Measurements from ENCODE around the gene CACNA2D3. TPM values are rescaled to one million over a fixed set of nuclear protein-coding genes. Genes with fewer than 3 reads are reported as not detected.
A peak's percentile ranks its signal among the peaks of the same experiment; 100 is the strongest.

CACNA2D3 gene
- total RNA-seq, 1 donor from 2014 or later: 10.0 TPM

DNA sequence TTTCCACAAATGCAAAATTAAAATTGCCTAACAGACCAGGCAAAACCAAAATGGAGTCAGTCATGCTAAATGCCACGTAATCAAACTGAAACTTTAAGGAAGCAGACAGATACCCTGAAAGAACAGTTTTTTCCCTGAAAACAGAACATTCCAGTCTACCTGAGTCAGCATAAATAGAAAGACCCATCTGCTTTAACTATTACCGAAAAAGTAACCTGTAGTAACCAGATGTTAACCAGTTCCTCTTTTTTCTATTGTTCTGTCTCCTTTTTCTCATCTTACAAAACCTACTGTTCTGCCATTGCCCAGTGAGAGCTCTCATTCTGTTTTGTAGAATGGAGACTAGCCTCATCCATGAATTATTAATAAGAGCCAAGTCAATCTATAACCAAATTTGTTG, 286.0 kb downstream of the CACNA2D3 start:
- H3K36me3 Mint-ChIP-seq (ENCODE audit: unreplicated experiment): no peaks in the 10 kb centered on the region
- no peak overlapping the region for H3K4me3 Mint-ChIP-seq (ENCODE audit: unreplicated experiment)
- no peaks in the 10 kb centered on the region for H3K27me3 Mint-ChIP-seq (ENCODE audit: unreplicated experiment)
- H3K9me3 Mint-ChIP-seq (ENCODE audit: unreplicated experiment): no peaks in the 10 kb centered on the region
- TF ChIP-seq CTCF (IDR thresholded peaks at IDR 0.05; ENCODE audit: partially characterized antibody, unreplicated experiment): no peak
- no peak for DNase-seq
- H3K4me1 Mint-ChIP-seq (ENCODE audit: low read depth, unreplicated experiment): no peaks in the 10 kb centered on the region
- H3K27ac Mint-ChIP-seq (ENCODE audit: unreplicated experiment): no peak overlapping the region

GRCh38 chr3:54421943-54422342, 299.6 kb downstream of the CACNA2D3 start:
- no peak overlapping the region for H3K4me3 Mint-ChIP-seq (ENCODE audit: unreplicated experiment)
- TF ChIP-seq CTCF (IDR thresholded peaks at IDR 0.05; ENCODE audit: partially characterized antibody, unreplicated experiment): no peak
- H3K27me3 Mint-ChIP-seq (ENCODE audit: unreplicated experiment): peaks cover 8% of the 10 kb centered on the region
- peaks cover 49% of the 10 kb centered on the region for H3K4me1 Mint-ChIP-seq (ENCODE audit: low read depth, unreplicated experiment)
- DNase-seq: peak; percentile 42
- no peaks in the 10 kb centered on the region for H3K36me3 Mint-ChIP-seq (ENCODE audit: unreplicated experiment)
- peak overlapping the region; percentile 56 for H3K27ac Mint-ChIP-seq (ENCODE audit: unreplicated experiment)
- no peaks in the 10 kb centered on the region for H3K9me3 Mint-ChIP-seq (ENCODE audit: unreplicated experiment)

DNA sequence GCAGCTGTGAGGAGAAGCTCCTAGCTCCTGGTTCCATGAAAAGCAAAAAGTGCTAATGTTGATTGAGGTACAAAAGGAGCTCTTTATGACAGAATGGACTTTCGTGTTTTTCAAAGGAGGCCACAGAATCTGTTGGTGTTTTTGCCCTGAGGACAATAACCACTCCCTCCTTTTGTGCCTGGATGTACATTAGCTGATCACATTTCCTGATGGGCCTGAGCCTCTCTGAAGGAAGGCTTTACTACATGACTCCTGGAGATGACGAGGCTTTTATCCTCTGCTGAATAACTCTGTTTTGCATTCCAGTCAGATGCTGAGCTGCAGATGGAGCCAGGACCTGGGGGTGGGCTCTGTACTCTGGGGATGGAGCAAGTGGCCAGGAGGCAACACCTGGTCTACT, 301.9 kb downstream of the CACNA2D3 start:
- Mint-ChIP-seq H3K27ac (ENCODE audit: unreplicated experiment) (peak overlapping the region; percentile 23), H3K4me3 (ENCODE audit: unreplicated experiment) (no peak overlapping the region), H3K9me3 (ENCODE audit: unreplicated experiment) (no peaks in the 10 kb centered on the region), H3K36me3 (ENCODE audit: unreplicated experiment) (no peaks in the 10 kb centered on the region), H3K4me1 (ENCODE audit: low read depth, unreplicated experiment) (peaks cover 56% of the 10 kb centered on the region), H3K27me3 (ENCODE audit: unreplicated experiment) (peaks cover 8% of the 10 kb centered on the region)
- peak; percentile 45 for DNase-seq
- TF ChIP-seq CTCF (IDR thresholded peaks at IDR 0.05; ENCODE audit: partially characterized antibody, unreplicated experiment): no peak

DNA sequence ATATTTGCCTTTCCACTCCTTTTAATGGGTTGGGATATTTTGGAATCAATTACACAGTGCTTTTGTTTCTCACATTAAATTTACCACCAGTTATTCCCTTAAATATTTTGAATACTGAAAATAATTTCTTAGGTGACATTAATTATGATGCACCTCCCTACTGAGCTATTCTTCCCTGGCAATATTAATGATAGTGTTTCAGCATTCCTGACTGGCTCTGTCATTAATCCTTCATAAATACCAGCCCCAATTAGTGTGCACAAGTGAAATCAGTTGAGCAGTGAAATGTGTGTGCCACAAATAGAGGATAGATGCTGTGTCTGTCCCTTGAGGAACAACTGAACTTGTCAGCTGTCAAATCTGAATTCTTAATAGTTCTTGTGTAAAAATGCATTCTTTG, 304.0 kb downstream of the CACNA2D3 start:
- Mint-ChIP-seq H3K4me3 (ENCODE audit: unreplicated experiment) (no peak overlapping the region), H3K27me3 (ENCODE audit: unreplicated experiment) (peaks cover 8% of the 10 kb centered on the region), H3K4me1 (ENCODE audit: low read depth, unreplicated experiment) (peaks cover 46% of the 10 kb centered on the region), H3K36me3 (ENCODE audit: unreplicated experiment) (no peaks in the 10 kb centered on the region), H3K27ac (ENCODE audit: unreplicated experiment) (no peak overlapping the region), H3K9me3 (ENCODE audit: unreplicated experiment) (no peaks in the 10 kb centered on the region)
- no peak for DNase-seq
- TF ChIP-seq CTCF (IDR thresholded peaks at IDR 0.05; ENCODE audit: partially characterized antibody, unreplicated experiment): no peak

GRCh38 chr3:54427501-54427900, 305.1 kb downstream of the CACNA2D3 start:
- TF ChIP-seq CTCF (IDR thresholded peaks at IDR 0.05; ENCODE audit: partially characterized antibody, unreplicated experiment): no peak
- no peak for DNase-seq
- no peaks in the 10 kb centered on the region for H3K36me3 Mint-ChIP-seq (ENCODE audit: unreplicated experiment)
- no peaks in the 10 kb centered on the region for H3K9me3 Mint-ChIP-seq (ENCODE audit: unreplicated experiment)
- no peak overlapping the region for H3K4me3 Mint-ChIP-seq (ENCODE audit: unreplicated experiment)
- no peak overlapping the region for H3K27ac Mint-ChIP-seq (ENCODE audit: unreplicated experiment)
- H3K4me1 Mint-ChIP-seq (ENCODE audit: low read depth, unreplicated experiment): peaks cover 35% of the 10 kb centered on the region
- peaks cover 7% of the 10 kb centered on the region for H3K27me3 Mint-ChIP-seq (ENCODE audit: unreplicated experiment)
